ENCODE data around the gene HS6ST3.
"Not testable (repeated sequence)": the region's sequence is repeated elsewhere in the genome, so short reads cannot be mapped to it uniquely, and the experiment has no call there.

The HS6ST3 gene

GRCh38 chr13:96089749-96090239 lies at the start of gene HS6ST3:
Gene HS6ST3, plus strand, starts transcription at chr13:96090107.
- DNase-seq, result peak; percentile 17

- DNase-seq, result no peak
Measured at GRCh38 chr13:96041326-96042110, 48.4 kb upstream of the HS6ST3 start.

- DNase-seq, result no peak
Measured at GRCh38 chr13:96044238-96044637, 45.7 kb upstream of the HS6ST3 start.

GRCh38 chr13:96046449-96047126 lies 43.3 kb upstream of the HS6ST3 start:
- DNase-seq, result not testable (repeated sequence)

GRCh38 chr13:96050955-96051354 lies 39.0 kb upstream of the HS6ST3 start:
- DNase-seq, result not testable (repeated sequence)

GRCh38 chr13:96051491-96051890 lies 38.4 kb upstream of the HS6ST3 start:
- DNase-seq, result not testable (repeated sequence)

- not testable (repeated sequence) for DNase-seq
Measured at GRCh38 chr13:96051946-96052345, 38.0 kb upstream of the HS6ST3 start.

- DNase-seq, result no peak
Measured at GRCh38 chr13:96052656-96053002, 37.3 kb upstream of the HS6ST3 start.

GRCh38 chr13:96053003-96053703 lies 36.8 kb upstream of the HS6ST3 start, which contains the start of gene UGGT2:
Gene UGGT2, minus strand, starts transcription at chr13:96053401. Its CDS starts 89 bp downstream, at chr13:96053312.
- DNase-seq, result peak; percentile 52

- DNase-seq, result no peak
Measured at GRCh38 chr13:96065849-96066248, 24.1 kb upstream of the HS6ST3 start.

GRCh38 chr13:96068729-96069128 lies 21.2 kb upstream of the HS6ST3 start:
- DNase-seq, result no peak

- no peak for DNase-seq
Measured at GRCh38 chr13:96071504-96071903, 18.4 kb upstream of the HS6ST3 start.

GRCh38 chr13:96072392-96072791 lies 17.5 kb upstream of the HS6ST3 start:
- DNase-seq, result no peak

- no peak for DNase-seq
Measured at GRCh38 chr13:96075953-96076543, 13.9 kb upstream of the HS6ST3 start.

GRCh38 chr13:96080676-96081075 lies 9.2 kb upstream of the HS6ST3 start:
- no peak for DNase-seq

GRCh38 chr13:96081888-96082287 lies 8.0 kb upstream of the HS6ST3 start:
- no peak for DNase-seq

GRCh38 chr13:96082640-96083039 lies 7.3 kb upstream of the HS6ST3 start:
- no peak for DNase-seq

GRCh38 chr13:96086736-96087135 lies 3.2 kb upstream of the HS6ST3 start:
- DNase-seq, result no peak

GRCh38 chr13:96089139-96089538 lies 768 bp upstream of the HS6ST3 start:
- DNase-seq, result no peak

GRCh38 chr13:96090240-96091101 lies 564 bp downstream of the HS6ST3 start:
- DNase-seq, result no peak

- no peak for DNase-seq
Measured at GRCh38 chr13:96091164-96092117, 1.5 kb downstream of the HS6ST3 start.
